Suprapubic skin (tissue), 4 donors: ENCODE data around the gene CACNA1A. TPM values are rescaled to one million over a fixed set of nuclear protein-coding genes. Genes with fewer than 3 reads are reported as not detected.
A peak's percentile ranks its signal among the peaks of the same experiment; 100 is the strongest.

Source experiments
- DNase-seq, 2 donors: peaks; one replicate each; pipeline ENCODE4 v3.0.0-alpha.2; 2019; ENCODE audit warnings: low spot score in 2 of 2
- H3K27ac ChIP-seq: fragments of 200-600 bp; sonication (generic); one replicate; pipeline ENCODE4 v1.5.1; 2019
- H3K27me3 ChIP-seq: fragments of 200-600 bp; sonication (generic); one replicate; pipeline ENCODE4 v1.5.1; 2019
- H3K36me3 ChIP-seq: fragments of 200-600 bp; sonication (generic); one replicate; pipeline ENCODE4 v1.5.1; 2019
- H3K4me1 ChIP-seq: fragments of 200-600 bp; sonication (generic); one replicate; pipeline ENCODE4 v1.5.1; 2019
- H3K4me3 ChIP-seq: fragments of 200-600 bp; sonication (generic); one replicate; pipeline ENCODE4 v1.5.1; 2019; ENCODE audit warnings: mild to moderate bottlenecking
- H3K9me3 ChIP-seq: fragments of 200-600 bp; sonication (generic); one replicate; pipeline ENCODE4 v1.5.1; 2019
- CTCF ChIP-seq, 2 donors: fragments of 200-600 bp in 1 of 2; fragments of 450-650 bp in 1 of 2; sonication (generic) in 1 of 2; IDR thresholded peaks; one replicate each; pipeline ENCODE4 v1.5.1; 2016 to 2019; ENCODE audit warnings: antibody characterized with exemption in 2 of 2, mild to moderate bottlenecking in 1 of 2, moderate library complexity in 1 of 2
- EP300 ChIP-seq: sonication (generic); formaldehyde crosslinking; IDR thresholded peaks from one replicate; pipeline ENCODE4 v1.6.1; 2017; ENCODE audit warnings: antibody characterized with exemption
- POLR2A ChIP-seq, 2 donors: fragments of 450-650 bp; IDR thresholded peaks; one replicate each; pipeline ENCODE4 v1.6.1; 2017; ENCODE audit warnings: antibody characterized with exemption in 2 of 2, mild to moderate bottlenecking in 2 of 2, moderate library complexity in 2 of 2
- POLR2AphosphoS5 ChIP-seq, 3 donors: sonication (generic); formaldehyde crosslinking; IDR thresholded peaks; one replicate each; pipeline ENCODE4 v1.6.1; 2017; ENCODE audit warnings: antibody characterized with exemption in 3 of 3
- WGBS: methylation state at CpG from one replicate; pipeline ENCODE4 v1.1.5; 2018; 5-methylcytosine and 5-hydroxymethylcytosine counted together
- total RNA-seq, 4 donors: library from RNA; depleted of rRNA; stranded (reverse); fragments of >200 nt; gene quantifications; one replicate each; pipeline ENCODE4 v1.1.0, GENCODE V29; 2016

Gene CACNA1A
- under 1 TPM; 0.26 to 0.42 (median 0.35) TPM for total RNA-seq

GRCh38 chr19:13506471-13506820 lies at the start of gene CACNA1A:
TSS of gene CACNA1A (minus strand) at chr19:13506479. CDS start at chr19:13506224, 255 bp downstream.
- Histone ChIP-seq H3K27ac (no peak within 1 kb of the TSS), H3K4me1 (peaks cover 7% of the 10 kb centered on the region), H3K36me3 (no peaks in the 10 kb centered on the region), H3K9me3 (no peaks in the 10 kb centered on the region), H3K4me3 (peak within 1 kb of the TSS; percentile 36), H3K27me3 (peaks cover 82% of the 10 kb centered on the region)
- DNase-seq, result no peak
- no peak for TF ChIP-seq CTCF (IDR thresholded peaks at IDR 0.05)
- no peak for TF ChIP-seq POLR2AphosphoS5 (IDR thresholded peaks at IDR 0.05)
- TF ChIP-seq EP300, result no peak
- TF ChIP-seq POLR2A (IDR thresholded peaks at IDR 0.05), result no peak
- WGBS, result 2% methylated on average over 18 of the region's 21 CpGs

- TF ChIP-seq POLR2A (IDR thresholded peaks at IDR 0.05), result no peak
- no peak for TF ChIP-seq CTCF (IDR thresholded peaks at IDR 0.05)
- TF ChIP-seq EP300, result no peak
- TF ChIP-seq POLR2AphosphoS5 (IDR thresholded peaks at IDR 0.05), result no peak
- DNase-seq, result no peak
- Histone ChIP-seq H3K36me3 (no peaks in the 10 kb centered on the region), H3K4me3 (no peak overlapping the region), H3K4me1 (no peaks in the 10 kb centered on the region), H3K9me3 (no peaks in the 10 kb centered on the region), H3K27me3 (peaks cover 37% of the 10 kb centered on the region), H3K27ac (no peak overlapping the region)
- WGBS, result 56% methylated on average over 10 of the region's 10 CpGs
These were observed 48.4 kb upstream of the CACNA1A start for GRCh38 chr19:13554506-13555240.

DNA sequence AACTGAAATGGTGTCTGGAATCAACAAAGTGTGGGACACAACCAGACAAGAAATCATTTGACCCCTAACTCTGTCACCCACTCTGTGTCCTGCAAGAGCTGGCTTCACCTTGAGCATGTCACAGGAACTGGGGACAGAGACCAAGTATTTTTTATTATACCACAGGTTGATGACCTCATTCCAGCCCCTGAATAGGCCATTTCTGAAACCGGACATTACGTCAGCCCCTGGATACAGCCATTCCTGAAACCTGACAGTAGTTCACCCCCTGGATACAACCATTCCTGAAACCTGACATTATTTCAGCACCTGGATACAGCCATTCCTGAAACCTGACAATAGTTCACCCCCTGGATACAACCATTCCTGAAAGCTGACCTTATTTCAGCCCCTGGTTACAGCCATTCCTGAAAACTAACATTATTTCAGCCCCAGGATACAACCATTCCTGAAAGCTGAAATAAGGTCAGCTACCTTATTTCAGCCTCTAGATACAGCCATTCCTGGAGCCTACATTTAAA lies 47.7 kb upstream of the CACNA1A start:
- H3K27me3 ChIP-seq, result peaks cover 37% of the 10 kb centered on the region
- H3K4me1 ChIP-seq, result no peaks in the 10 kb centered on the region
- WGBS, result 95% methylated on average over 2 of the region's 2 CpGs
- no peaks in the 10 kb centered on the region for H3K36me3 ChIP-seq
- no peak overlapping the region for H3K27ac ChIP-seq
- no peak overlapping the region for H3K4me3 ChIP-seq
- no peak for DNase-seq
- no peaks in the 10 kb centered on the region for H3K9me3 ChIP-seq
- TF ChIP-seq POLR2A (IDR thresholded peaks at IDR 0.05), result no peak
- no peak for TF ChIP-seq CTCF (IDR thresholded peaks at IDR 0.05)
- TF ChIP-seq POLR2AphosphoS5 (IDR thresholded peaks at IDR 0.05), result no peak
- TF ChIP-seq EP300, result no peak

DNA sequence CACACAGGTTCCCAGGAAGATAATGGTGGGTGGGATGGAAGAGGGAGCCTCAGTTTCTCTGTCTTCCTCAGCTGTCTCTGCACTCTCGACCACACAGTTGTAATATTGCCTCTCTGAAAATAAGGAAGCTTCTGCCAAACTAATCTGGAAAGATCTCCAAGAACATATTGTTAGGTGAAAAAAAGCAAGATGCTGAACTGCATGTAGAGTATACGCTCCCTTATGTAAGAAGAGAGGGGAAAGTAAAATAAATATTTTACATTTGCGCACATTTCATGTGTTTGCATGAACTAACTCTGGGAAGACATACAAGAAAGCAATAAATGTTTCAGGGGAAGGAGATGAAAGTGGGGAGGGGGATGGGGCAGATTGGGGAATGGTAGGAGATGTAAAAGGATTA lies 41.9 kb upstream of the CACNA1A start:
- H3K9me3 ChIP-seq, result peaks cover 3% of the 10 kb centered on the region
- peaks cover 20% of the 10 kb centered on the region for H3K27me3 ChIP-seq
- no peak overlapping the region for H3K27ac ChIP-seq
- no peak for DNase-seq
- no peak overlapping the region for H3K4me3 ChIP-seq
- 75% methylated on average over 3 of the region's 3 CpGs for WGBS
- no peak for TF ChIP-seq EP300
- TF ChIP-seq POLR2A (IDR thresholded peaks at IDR 0.05), result no peak
- TF ChIP-seq POLR2AphosphoS5 (IDR thresholded peaks at IDR 0.05), result no peak
- H3K4me1 ChIP-seq, result no peaks in the 10 kb centered on the region
- H3K36me3 ChIP-seq, result no peaks in the 10 kb centered on the region

GRCh38 chr19:13547102-13547501 lies 40.8 kb upstream of the CACNA1A start:
- H3K4me3 ChIP-seq, result no peak overlapping the region
- peaks cover 20% of the 10 kb centered on the region for H3K27me3 ChIP-seq
- no peak overlapping the region for H3K27ac ChIP-seq
- peaks cover 3% of the 10 kb centered on the region for H3K9me3 ChIP-seq
- H3K4me1 ChIP-seq, result no peaks in the 10 kb centered on the region
- H3K36me3 ChIP-seq, result no peaks in the 10 kb centered on the region
- no peak for TF ChIP-seq POLR2A (IDR thresholded peaks at IDR 0.05)
- no peak for TF ChIP-seq CTCF (IDR thresholded peaks at IDR 0.05)
- no peak for TF ChIP-seq EP300
- no peak for TF ChIP-seq POLR2AphosphoS5 (IDR thresholded peaks at IDR 0.05)
- DNase-seq, result no peak
